NOMO-1 treated with DMSO at 0.1 percent for 48 hours (cell line): ENCODE measurements around the gene METTL26.

Source experiments
- DNase-seq: peaks from one replicate; lab custom pipeline; 2025; ENCODE audit not compliant: unreplicated experiment; lab: John Stamatoyannopoulos, UW

METTL26 gene

DNA sequence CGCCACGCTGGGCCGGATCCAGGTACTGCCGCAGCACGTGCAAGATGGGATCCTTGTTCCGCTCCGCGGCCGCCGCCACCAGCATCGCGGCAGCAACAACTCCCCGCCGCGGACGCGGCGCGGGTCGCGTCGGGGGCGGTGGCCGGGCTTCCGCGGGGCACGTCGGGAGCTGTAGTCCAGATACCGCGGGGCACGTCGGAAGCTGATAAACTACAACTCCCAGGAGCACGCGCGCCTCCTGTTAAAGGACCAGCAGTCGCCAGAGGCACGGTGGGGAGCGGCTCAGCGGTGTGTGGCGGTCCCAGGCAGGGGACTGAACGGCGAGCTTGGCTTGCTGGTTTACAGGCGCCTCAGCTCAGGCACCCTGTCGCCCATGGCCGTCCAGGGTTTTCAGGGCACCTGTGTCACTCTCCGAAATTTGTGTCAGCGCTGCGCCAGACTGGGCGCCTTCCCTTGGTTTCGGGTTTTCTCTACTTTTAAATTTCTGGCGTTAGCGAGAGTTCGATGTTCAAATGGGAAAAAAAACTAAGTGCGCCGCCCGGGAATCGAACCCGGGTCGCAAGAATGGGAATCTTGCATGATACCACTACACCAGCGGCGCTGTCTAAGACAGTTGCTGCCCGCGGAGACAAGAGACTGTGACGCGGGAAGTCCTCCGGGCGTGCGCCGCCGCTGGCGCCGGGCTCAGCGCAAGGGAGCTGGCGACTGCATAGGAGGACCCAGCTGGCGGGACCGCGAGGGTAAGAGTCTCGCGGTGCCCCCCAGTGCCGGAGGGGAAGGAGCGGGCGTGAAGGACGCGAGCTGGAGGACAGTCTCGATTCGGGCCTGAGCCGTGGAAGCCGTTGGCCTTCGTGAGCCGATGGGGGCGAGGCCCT is at the start of gene METTL26:
METTL26 (minus strand) TSS at position 100 of the 875 bp plus-strand sequence; CDS start at position 85, 15 bp downstream.
- DNase-seq: peak; percentile 93

DNA sequence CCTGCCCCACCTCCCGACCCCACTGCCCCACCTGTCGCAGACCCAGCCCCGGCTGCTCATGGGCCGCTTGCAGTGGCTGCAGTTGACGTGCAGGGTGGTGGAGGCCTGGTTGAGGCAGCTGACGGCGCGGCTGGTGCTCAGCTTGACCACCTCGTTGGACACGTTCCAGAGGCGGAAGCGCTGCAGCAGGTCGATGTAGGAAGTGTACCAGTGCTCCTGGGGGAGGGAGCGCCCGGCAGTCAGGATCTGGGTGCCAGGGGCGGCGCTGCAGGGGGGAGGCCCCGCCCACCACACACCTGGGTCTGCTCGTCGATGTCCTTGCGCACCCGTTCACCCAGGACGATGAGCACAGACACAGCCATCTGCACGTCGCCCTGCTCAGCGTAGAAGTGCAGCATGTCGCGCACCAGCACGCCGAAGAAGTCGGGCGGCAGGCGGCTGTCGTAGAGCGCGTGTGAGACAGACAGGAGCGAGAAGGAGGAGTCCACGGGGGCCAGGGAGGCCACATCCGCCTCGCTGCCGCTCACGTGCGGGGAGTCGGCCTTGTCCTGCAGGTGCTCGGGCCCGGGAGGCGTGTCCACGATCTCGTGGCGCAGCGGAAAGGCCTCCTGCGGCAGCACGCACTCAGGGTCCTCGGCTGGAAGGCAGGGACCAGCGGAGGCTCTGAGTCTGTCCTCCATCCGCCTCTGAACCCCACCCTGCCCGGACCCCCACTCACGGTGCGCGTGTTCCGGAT is 49.0 kb upstream of the METTL26 start:
- DNase-seq: no peak

DNA sequence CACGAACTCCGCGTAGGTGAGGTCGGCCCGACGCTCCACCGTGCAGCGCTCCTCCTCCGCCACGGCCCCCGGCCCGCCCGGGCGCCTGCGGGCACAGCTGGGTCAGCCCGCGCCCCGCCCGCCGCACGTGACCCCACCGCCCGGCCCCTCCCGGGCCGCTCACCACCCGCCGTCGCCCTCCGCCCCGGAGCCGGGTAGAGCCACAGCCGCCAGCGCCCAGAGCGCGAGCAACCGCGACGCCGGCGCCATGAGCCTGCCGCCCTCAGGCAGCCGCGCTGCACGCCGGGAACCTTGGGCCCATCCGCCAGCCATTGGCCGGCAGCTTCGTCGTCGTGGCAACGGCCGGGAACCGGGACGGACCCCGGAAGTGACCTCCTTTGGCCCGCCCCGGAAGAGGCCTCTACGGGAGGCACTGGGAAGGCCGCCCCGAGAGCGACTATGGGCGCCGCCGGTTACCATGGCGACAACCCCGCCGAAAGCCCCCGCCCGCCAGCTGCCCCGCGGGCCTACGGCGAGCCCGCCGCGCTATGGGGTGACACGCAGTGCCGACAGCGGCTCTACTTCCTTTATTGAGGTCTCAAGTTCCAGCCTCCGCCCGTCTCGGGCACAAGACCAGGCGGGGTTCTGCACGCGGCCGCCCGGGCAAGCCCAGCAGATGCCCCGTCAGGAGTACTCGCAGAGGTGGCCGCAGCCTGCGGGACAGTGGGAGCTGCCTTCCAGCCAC is 48.1 kb upstream of the METTL26 start, which contains the start of gene JMJD8:
JMJD8 (minus strand) TSS at position 264 of the 724 bp plus-strand sequence; CDS start at position 249, 15 bp downstream.
- DNase-seq: peak; percentile 88

DNA sequence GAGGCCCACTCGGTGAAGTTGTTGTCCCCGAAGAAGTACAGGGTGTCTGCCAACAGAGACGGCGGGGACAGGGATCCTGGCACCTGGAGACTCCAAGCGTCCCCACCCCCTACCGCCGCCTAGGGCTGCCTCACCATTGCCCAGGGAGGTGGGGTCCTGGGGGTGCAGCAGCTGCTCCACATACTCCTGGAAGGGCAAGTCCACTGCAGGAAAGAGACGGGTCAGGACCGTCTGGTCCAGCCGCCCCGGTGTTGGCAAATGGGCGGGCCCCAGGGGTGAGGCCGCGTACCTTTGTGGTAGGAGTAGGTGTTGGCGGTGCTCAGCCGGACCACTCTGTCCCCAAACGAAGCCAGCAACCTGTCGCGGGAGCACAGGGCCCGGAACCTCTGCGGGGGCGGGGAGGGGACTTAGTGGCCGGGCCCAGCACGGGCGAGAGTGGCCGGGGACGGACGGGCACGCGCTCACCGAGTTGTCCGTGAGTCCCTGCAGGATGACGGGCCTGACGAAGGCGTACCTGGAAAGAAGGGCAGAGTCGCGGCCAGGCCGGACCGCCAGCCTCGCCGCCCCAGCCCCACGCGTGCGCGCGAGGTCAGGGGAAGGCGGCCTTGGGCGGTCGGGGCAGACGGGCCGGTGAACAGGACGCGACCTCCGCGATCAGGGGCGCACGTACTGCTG is 47.4 kb upstream of the METTL26 start:
- no peak for DNase-seq

DNA sequence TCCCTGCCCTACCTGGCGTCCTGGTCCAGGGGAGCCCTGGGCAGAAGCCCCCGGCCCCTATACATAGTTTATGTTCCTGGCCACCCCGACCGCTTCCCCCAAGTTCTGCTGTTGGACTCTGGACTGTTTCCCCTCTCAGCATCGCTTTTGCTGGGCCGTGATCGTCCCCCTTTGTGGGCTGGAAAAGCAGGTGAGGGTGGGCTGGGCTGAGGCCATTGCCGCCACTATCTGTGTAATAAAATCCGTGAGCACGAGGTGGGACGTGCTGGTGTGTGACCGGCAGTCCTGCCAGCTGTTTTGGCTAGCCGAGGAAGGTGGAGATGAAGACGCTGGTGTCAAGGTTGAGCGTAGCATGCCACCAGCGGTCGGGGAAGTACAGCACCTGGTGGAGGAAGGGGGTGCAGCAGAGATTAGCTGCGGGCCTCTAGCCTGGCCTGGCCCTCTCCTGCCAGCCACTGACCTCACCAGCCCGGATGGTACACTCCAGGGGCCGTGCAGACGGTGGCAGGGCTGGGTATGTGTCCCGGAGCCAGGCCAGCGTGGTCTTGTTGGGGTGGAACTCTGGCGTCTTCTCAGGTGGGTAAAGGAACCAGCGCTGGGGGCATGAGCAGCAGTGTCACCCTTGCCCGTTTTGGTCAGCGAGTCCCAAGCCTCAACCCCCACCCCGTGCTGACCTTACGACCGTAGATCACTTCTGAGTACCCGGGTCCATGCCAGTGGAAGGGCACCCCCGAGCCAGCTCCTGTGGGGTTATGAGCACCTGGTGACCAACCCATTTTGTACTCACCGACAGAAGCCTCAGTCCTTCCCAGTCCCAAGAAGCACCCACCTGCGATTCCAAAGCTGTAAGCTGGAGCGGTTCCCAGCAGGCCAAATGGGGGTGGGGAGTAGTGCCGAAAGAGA is 46.6 kb upstream of the METTL26 start:
- DNase-seq: no peak

DNA sequence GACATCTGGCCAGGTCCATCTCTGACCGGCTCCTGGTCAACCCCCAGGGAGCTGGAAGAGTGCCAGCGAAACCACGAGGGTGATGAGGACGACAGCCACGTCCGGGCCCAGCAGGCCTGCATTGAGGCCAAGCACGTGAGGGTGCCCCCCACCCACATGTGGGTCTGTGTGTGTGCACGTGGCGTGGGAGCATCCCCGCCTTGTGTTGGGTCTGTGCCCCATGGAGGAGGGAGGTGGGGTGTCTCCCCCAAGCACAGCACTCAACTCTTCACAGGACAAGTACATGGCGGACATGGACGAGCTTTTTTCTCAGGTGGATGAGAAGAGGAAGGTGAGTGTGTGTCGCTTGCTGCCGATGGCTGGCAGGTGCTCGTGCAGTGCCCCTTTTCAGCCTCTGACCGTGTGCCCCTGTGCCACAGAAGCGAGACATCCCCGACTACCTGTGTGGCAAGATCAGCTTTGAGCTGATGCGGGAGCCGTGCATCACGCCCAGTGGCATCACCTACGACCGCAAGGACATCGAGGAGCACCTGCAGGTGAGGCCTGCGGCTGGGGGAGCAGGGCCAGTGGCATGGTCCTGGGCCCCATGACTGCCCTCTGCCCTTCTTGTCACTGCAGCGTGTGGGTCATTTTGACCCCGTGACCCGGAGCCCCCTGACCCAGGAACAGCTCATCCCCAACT is 45.8 kb upstream of the METTL26 start:
- DNase-seq: no peak

DNA sequence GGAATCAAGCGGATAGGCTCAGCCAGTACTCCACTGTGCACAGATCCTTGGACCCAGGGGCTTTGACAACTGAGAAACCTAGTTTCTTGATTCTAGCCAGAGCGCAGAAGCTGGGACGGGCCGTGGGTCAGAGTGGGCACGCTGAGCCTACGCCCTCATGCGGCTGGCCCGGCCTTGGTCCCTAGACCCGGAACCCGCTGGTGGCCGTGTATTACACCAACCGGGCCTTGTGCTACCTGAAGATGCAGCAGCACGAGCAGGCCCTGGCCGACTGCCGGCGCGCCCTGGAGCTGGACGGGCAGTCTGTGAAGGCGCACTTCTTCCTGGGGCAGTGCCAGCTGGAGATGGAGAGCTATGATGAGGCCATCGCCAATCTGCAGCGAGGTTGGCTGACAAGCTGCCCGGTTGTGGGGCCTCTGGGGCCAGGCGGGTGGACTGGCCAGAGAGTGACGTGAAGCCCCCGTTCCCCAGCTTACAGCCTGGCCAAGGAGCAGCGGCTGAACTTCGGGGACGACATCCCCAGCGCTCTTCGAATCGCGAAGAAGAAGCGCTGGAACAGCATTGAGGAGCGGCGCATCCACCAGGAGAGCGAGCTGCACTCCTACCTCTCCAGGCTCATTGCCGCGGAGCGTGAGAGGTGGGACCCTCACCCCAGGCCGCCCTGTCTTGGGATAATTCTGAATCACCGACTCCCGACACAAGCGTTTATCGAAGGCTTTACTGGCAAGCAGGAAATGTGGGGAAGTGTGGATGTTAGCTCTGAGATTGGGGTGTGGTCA is 45.1 kb upstream of the METTL26 start:
- peak; percentile 34 for DNase-seq

DNA sequence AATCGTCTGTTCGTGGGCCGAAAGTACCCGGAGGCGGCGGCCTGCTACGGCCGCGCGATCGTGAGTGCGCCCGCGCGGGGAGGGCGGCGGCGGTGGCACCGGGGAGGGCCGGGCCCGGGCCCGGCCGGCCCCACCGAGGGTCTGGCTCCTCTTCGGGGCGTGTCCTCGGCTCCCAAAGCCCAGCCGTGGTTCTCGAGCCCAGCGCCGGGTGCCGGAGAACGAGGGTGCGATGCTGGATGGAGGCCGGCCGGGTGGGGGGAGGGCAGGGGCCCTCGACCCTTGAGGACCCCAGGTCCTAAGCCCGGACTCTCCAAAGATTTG is 44.5 kb upstream of the METTL26 start:
- DNase-seq: no peak

DNA sequence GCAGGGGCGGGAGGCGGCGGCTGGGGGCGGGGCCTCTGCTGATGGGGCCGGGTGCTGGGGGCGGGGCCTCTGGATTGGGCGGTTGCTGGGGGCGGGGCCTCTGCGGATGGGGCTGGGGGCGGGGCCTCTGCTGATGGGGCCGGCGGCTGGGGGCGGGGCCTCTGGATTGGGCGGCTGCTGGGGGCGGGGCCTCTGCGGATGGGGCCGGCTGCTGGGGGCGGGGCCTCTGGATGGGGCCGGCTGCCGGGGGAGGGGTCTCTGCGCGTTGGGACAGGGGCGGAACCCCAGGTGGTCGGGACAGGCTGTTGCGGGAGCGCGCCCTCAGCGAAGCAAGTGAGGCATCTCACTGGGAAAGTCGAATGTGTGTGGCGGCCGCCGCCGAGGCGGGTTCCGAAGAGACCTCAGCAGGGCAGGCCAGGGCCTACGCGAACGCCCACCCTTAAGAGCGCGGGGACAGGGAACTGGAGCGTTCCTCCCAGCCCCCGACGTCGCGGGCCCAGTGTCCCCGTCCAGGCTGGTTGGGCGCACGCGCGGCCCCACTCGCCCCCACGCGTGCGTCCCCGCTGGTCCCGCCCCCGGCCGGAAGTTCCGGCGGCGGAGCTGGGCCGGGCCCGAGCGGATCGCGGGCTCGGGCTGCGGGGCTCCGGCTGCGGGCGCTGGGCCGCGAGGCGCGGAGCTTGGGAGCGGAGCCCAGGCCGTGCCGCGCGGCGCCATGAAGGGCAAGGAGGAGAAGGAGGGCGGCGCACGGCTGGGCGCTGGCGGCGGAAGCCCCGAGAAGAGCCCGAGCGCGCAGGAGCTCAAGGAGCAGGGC is 43.9 kb upstream of the METTL26 start, which contains the start of gene STUB1:
STUB1 (plus strand) TSS at position 597 of the 811 bp plus-strand sequence; CDS start at position 713, 116 bp downstream.
- peak; percentile 66 for DNase-seq

DNA sequence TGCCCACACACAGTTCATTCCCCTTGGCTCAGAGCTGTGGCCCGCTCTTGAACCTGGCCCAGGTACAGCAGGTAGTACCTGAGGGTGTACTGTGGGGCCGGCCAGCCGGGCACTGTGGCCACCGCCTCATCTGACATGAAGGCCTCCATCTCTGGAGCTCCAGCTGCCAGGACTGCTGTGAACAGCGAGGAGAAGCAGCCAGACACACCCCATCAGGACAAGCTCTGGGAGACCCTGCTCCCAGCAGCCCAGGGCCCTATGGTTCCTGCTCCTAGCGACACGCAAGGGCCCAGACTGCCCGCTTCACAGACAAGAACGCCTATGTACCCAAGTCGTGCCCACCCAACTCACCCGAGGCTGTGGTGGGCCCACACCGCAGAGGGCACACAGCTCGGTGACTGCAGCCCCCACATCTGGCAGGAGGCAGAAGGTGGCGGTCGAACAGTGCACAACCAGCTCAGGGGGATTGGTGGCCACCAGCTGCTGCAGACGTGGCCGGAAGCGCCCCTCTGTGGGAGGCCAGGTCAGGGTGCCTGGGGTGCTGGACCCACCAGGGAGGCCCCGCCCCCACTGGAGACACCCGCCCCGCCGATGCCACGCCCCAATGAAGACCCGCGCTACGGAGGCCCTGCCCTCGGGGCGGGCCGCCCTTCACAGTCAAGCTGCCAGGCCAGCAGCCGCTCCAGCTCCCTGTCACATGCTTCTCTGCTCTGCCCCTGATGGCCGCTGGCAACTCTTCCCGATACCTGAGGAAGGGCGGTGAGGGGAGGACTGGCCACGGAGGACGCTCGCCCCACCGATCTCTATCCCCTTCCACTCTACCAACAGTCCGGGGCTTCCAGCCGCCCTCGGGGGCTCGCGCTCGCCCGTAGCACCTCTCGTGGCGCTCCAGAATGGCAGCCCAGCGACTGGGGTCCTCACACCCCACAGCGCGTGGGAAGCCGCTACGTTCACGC is 43.0 kb upstream of the METTL26 start:
- peak; percentile 49 for DNase-seq

DNA sequence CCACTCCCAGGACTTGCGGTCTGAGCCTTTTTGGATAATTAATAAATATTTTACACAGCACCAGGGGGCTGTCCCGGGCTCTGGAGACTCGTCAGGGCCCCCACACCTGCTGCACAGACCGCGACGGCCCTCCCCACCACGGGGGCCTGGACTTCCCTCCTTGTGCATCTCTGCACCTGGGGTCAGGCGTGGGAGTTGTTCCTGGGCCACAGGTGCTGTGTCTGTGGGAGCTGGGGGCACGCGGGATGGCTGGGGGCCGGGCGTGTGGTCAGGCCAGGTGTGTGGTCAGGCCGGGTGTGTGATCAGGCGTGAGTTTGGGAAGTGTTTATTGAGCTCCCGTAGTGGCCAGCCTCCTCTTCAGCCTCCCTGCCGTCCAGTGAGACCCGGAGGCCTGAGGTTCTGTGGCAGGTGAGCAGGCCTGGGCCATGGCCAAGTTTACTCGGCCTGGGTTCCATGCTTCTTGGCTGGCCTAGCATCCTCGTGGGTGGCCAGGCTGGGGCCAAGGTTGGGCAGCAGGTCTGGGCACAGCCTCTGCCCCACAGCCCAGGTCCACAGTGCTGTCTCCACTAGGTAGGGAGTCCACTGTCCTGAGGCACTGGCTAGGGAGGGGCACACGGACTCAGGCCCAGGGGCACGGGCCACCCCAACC is 42.2 kb upstream of the METTL26 start:
- DNase-seq: no peak

DNA sequence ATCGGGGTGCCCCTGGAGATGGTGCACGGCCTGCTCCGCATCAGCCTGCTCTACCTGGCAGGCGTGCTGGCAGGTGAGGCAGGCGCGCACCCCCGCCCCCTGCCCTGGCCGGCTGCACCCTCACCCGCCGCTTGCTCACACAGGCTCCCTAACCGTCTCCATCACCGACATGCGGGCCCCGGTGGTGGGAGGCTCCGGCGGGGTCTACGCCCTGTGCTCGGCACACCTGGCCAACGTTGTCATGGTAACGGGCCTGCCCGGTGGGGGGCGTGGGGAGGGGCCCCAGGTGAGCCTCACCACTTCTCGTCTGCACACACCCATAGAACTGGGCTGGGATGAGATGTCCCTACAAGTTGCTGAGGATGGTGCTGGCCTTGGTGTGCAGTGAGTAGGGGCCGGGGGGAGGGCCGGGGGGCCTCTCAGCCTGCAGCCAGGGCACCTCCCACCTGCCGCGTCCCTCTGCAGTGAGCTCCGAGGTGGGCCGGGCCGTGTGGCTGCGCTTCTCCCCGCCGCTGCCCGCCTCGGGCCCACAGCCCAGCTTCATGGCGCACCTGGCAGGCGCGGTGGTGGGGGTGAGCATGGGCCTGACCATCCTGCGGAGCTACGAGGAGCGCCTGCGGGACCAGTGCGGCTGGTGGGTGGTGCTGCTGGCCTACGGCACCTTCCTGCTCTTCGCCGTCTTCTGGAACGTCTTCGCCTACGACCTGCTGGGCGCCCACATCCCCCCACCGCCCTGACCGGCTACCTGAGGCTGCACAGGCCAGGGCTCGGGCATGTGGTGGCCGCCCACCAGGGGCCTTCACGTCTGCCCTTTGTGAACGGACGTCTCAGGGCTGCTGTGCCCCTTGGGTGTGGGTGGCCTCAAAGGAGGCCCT is 41.4 kb upstream of the METTL26 start:
- DNase-seq: no peak

DNA sequence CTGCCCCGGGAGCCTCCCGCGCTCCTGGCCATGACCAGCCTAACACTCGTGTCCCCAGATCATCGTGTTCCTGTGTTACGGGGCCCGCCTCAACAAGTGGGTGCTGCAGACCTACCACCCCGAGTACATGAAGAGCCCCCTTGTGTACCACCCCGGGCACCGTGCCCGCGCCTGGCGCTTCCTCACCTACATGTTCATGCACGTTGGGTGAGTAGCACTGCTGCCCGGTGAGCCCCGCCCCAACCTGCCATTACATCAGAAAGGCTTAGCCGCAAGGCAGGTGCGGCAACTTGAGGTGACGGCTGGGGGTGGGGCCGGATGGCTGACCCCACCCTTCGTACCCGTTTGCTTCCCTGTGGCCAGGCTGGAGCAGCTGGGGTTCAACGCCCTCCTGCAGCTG is 40.8 kb upstream of the METTL26 start:
- DNase-seq: no peak

DNA sequence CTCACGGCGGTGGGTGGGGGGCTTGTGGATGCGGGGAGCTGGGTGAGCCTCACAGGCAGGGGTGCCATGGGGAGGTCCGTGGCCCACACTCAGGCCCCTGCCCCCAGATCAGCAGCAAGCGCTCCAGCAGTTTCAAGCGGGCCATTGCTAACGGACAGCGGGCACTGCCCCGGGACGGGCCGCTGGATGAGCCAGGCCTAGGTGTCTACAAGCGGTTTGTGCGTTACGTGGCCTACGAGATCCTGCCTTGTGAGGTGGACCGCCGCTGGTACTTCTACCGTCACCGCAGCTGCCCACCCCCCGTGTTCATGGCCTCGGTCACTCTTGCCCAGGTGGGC is 40.4 kb upstream of the METTL26 start:
- DNase-seq: no peak

DNA sequence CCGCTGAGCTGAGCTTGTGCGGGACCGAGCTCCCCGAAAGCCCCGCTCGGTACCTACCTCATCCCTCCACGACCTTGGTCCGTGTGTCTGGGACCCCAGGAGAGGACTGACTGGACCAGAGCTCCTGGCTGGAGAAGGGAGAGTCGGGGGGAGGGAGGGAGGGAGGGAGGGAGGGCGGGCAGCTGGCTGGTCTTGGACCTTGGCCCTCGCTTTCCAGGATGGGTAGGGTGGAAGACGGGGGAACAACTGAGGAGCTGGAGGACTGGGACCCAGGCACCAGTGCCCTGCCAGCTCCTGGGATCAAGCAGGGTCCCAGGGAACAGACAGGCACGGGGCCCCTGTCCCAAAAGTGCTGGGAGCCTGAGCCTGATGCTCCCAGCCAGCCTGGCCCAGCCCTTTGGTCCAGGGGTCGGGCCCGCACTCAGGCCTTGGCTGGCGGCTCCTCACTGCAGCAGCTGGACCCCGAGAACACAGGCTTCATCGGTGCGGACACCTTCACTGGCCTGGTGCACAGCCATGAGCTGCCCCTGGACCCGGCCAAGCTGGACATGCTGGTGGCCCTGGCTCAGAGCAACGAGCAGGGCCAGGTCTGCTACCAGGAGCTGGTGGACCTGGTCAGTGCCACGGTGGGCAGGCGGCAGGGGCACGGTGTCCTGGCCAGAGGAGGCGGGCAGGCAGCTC is 39.9 kb upstream of the METTL26 start:
- no peak for DNase-seq
